ENCODE measurements around the gene OR1A1. TPM values are rescaled to one million over a fixed set of nuclear protein-coding genes. Genes with fewer than 3 reads are reported as not detected.
"Not testable (repeated sequence)": the region's sequence is repeated elsewhere in the genome, so short reads cannot be mapped to it uniquely, and the experiment has no call there.

Gene OR1A1
- polyA plus RNA-seq (ENCODE audit: insufficient read depth in 1 of 5, insufficient read length in 5 of 5, low replicate concordance in 1 of 5): under 1 TPM in 3 of 5 donors, not detected in 2; 0.07 to 0.12 (median 0.09) TPM
- long read RNA-seq, donor 1: 0 reads
- long read RNA-seq, donor 2: 0 reads
- long read RNA-seq, donor 3: 0 reads
- long read RNA-seq, donor 4: 0 reads
- long read RNA-seq, donor 5: 0 reads
- long read RNA-seq, donor 6: 0 reads
- long read RNA-seq, donor 7: 0 reads
- long read RNA-seq, donor 8: 0 reads

- DNase-seq: no peak
Observed at GRCh38 chr17:3207367-3207766, at the start of gene OR1A1. TSS of gene OR1A1 (plus strand) at chr17:3207667. CDS start at chr17:3215621, 7,954 bp downstream.

GRCh38 chr17:3167574-3167973 lies 39.9 kb upstream of the OR1A1 start:
- DNase-seq: no peak

GRCh38 chr17:3189961-3190360 lies 17.5 kb upstream of the OR1A1 start:
- DNase-seq: no peak

- DNase-seq: no peak
Observed at GRCh38 chr17:3197219-3197618, 10.2 kb upstream of the OR1A1 start, which contains the start of gene OR1A2. TSS of gene OR1A2 (plus strand) at chr17:3197519. CDS start at chr17:3197519, 0 bp downstream.

GRCh38 chr17:3208484-3208883 lies 1.0 kb downstream of the OR1A1 start:
- DNase-seq: no peak

GRCh38 chr17:3213001-3213400 lies 5.5 kb downstream of the OR1A1 start:
- no peak for DNase-seq

- no peak for DNase-seq
Observed at GRCh38 chr17:3213587-3213986, 6.1 kb downstream of the OR1A1 start.

GRCh38 chr17:3219978-3220377 lies 12.5 kb downstream of the OR1A1 start:
- DNase-seq: not testable (repeated sequence)

- DNase-seq: no peak
Observed at GRCh38 chr17:3221850-3222249, 14.4 kb downstream of the OR1A1 start.

- no peak for DNase-seq
Observed at GRCh38 chr17:3222505-3222904, 15.0 kb downstream of the OR1A1 start.

- not testable (repeated sequence) for DNase-seq
Observed at GRCh38 chr17:3224721-3225352, 17.4 kb downstream of the OR1A1 start.

- DNase-seq: not testable (repeated sequence)
Observed at GRCh38 chr17:3232300-3232699, 24.8 kb downstream of the OR1A1 start.

GRCh38 chr17:3238685-3239084 lies 31.2 kb downstream of the OR1A1 start:
- DNase-seq: peak; percentile 19 to 23

- DNase-seq: not testable (repeated sequence)
Observed at GRCh38 chr17:3241044-3241443, 33.6 kb downstream of the OR1A1 start.

- not testable (repeated sequence) for DNase-seq
Observed at GRCh38 chr17:3244841-3245240, 37.4 kb downstream of the OR1A1 start.

- DNase-seq: not testable (repeated sequence)
Observed at GRCh38 chr17:3249013-3249412, 41.5 kb downstream of the OR1A1 start.

GRCh38 chr17:3256575-3256974 lies 49.1 kb downstream of the OR1A1 start:
- DNase-seq: no peak

- DNase-seq: no peak
Observed at GRCh38 chr17:3260163-3260562, 52.7 kb downstream of the OR1A1 start.

GRCh38 chr17:3260600-3260999 lies 53.1 kb downstream of the OR1A1 start:
- no peak for DNase-seq

All from right lung (tissue), 10 donors.